GM23338 (cell line): ENCODE measurements around the gene POLE. TPM values are rescaled to one million over a fixed set of nuclear protein-coding genes. Genes with fewer than 3 reads are reported as not detected.

Source experiments
- ATAC-seq: fragments of 200-7000 bp; cut with Tn5 transposase; 3 replicates; pipeline ENCODE4 v1.9.1; 2020
- DNase-seq: peaks from one replicate; pipeline ENCODE4 v3.0.0-alpha.2; 2015; ENCODE audit warnings: low spot score
- H2AFZ ChIP-seq: fragments of 200-600 bp; sonication (generic); 2 replicates; pipeline ENCODE4 v1.8.0; 2016; ENCODE audit warnings: antibody characterized with exemption, mild to moderate bottlenecking, moderate library complexity
- H3F3A ChIP-seq: fragments of 200-600 bp; sonication (generic); replicated peaks from 2 replicates; pipeline ENCODE4 v1.8.0; 2017; ENCODE audit warnings: antibody characterized with exemption, mixed run types, low read depth
- H3K27ac ChIP-seq: fragments of 200-600 bp; sonication (generic); 2 replicates; pipeline ENCODE4 v1.6.1; 2016; ENCODE audit warnings: low read depth
- H3K27me3 ChIP-seq: fragments of 200-600 bp; sonication (generic); 2 replicates; pipeline ENCODE4 v1.8.0; 2016; ENCODE audit warnings: mild to moderate bottlenecking, mixed run types, moderate library complexity; ENCODE audit not compliant: insufficient read depth
- H3K36me3 ChIP-seq: fragments of 200-600 bp; sonication (generic); 2 replicates; pipeline ENCODE4 v1.8.0; 2016; ENCODE audit warnings: mild to moderate bottlenecking; ENCODE audit not compliant: insufficient read depth
- H3K4me1 ChIP-seq: fragments of 200-600 bp; sonication (generic); 2 replicates; pipeline ENCODE4 v1.8.0; 2016; ENCODE audit warnings: mild to moderate bottlenecking, moderate library complexity; ENCODE audit not compliant: insufficient read depth
- H3K4me2 ChIP-seq: fragments of 200-600 bp; sonication (generic); 2 replicates; pipeline ENCODE4 v1.7.1; 2017; ENCODE audit warnings: mixed run types
- H3K4me3 ChIP-seq: fragments of 200-600 bp; sonication (generic); 2 replicates; pipeline ENCODE4 v1.6.1; 2016; ENCODE audit warnings: mixed run types
- H3K79me2 ChIP-seq: fragments of 200-600 bp; sonication (generic); replicated peaks from 2 replicates; pipeline ENCODE4 v1.8.0; 2017; ENCODE audit warnings: mild to moderate bottlenecking; ENCODE audit not compliant: insufficient read depth
- H3K9me2 ChIP-seq: fragments of 200-600 bp; sonication (generic); 2 replicates; pipeline ENCODE4 v1.8.0; 2017; ENCODE audit not compliant: insufficient read depth
- H4K20me1 ChIP-seq: fragments of 200-600 bp; sonication (generic); replicated peaks from 2 replicates; pipeline ENCODE4 v1.8.0; 2017; ENCODE audit warnings: mild to moderate bottlenecking; ENCODE audit not compliant: insufficient read depth
- H3K27ac Mint-ChIP-seq: 2 replicates; pipeline ENCODE4 v1.8.0; 2020; ENCODE audit warnings: inconsistent platforms, mild to moderate bottlenecking, moderate library complexity, mixed read lengths
- H3K27me3 Mint-ChIP-seq: 3 replicates; pipeline ENCODE4 v1.8.0; 2022; ENCODE audit warnings: low read depth, mild to moderate bottlenecking, moderate library complexity, mixed read lengths, inconsistent platforms; ENCODE audit not compliant: insufficient read depth, poor library complexity
- H3K36me3 Mint-ChIP-seq: 3 replicates; pipeline ENCODE4 v1.8.0; 2021; ENCODE audit warnings: low read depth, mild to moderate bottlenecking, inconsistent platforms, moderate library complexity, mixed read lengths
- H3K4me1 Mint-ChIP-seq: 3 replicates; pipeline ENCODE4 v1.8.0; 2020; ENCODE audit warnings: mild to moderate bottlenecking, inconsistent platforms, mixed read lengths
- H3K4me3 Mint-ChIP-seq: 3 replicates; pipeline ENCODE4 v1.8.0; 2021; ENCODE audit warnings: moderate library complexity, mild to moderate bottlenecking, inconsistent platforms, mixed read lengths
- H3K9me3 Mint-ChIP-seq: 3 replicates; pipeline ENCODE4 v1.8.0; 2020; ENCODE audit warnings: moderate library complexity, mild to moderate bottlenecking, inconsistent platforms, mixed read lengths
- EZH2 ChIP-seq: fragments of 200-600 bp; sonication (generic); IDR thresholded peaks from one replicate; pipeline ENCODE4 v1.8.0; 2017; ENCODE audit warnings: antibody characterized with exemption, mild to moderate bottlenecking, low read depth; ENCODE audit not compliant: unreplicated experiment
- EZH2phosphoT487 ChIP-seq: fragments of 200-600 bp; sonication (generic); IDR thresholded peaks from one replicate; pipeline ENCODE4 v1.8.1; 2018; ENCODE audit warnings: antibody characterized with exemption; ENCODE audit not compliant: unreplicated experiment
- JUNB ChIP-seq: IDR thresholded peaks from one replicate; pipeline ENCODE4 v1.6.1; 2016; ENCODE audit warnings: antibody characterized with exemption; ENCODE audit not compliant: unreplicated experiment
- POLR2AphosphoS5 ChIP-seq: IDR thresholded peaks from 2 replicates; pipeline ENCODE4 v1.6.1; 2016; ENCODE audit warnings: antibody characterized with exemption, low read depth
- REST ChIP-seq: IDR thresholded peaks from one replicate; pipeline ENCODE4 v1.6.1; 2018; ENCODE audit warnings: antibody characterized with exemption; ENCODE audit not compliant: unreplicated experiment
- STAT1 ChIP-seq: IDR thresholded peaks from one replicate; pipeline ENCODE4 v1.6.1; 2016; ENCODE audit warnings: antibody characterized with exemption; ENCODE audit not compliant: unreplicated experiment
- ZNF331 ChIP-seq: fragments of 250-450 bp; sonication (Bioruptor Pico); IDR thresholded peaks from 2 replicates; pipeline ENCODE4 v1.5.0; 2020; ENCODE audit warnings: low read depth, mild to moderate bottlenecking, moderate library complexity
- ZNF462 ChIP-seq: fragments of 250-450 bp; sonication (Bioruptor Pico); IDR thresholded peaks from 2 replicates; pipeline ENCODE4 v1.5.0; 2020; ENCODE audit warnings: mild to moderate bottlenecking, moderate library complexity
- polyA plus RNA-seq: library from polyadenylated mRNA; unstranded; fragments of >200 nt; fragmentation: Nextera tagmentation; extraction: Ambion mirVana; gene quantifications from 2 replicates; pipeline ENCODE4 v1.2.1, GENCODE V29; 2016
- total RNA-seq: library from RNA; depleted of rRNA; stranded (reverse); fragments of >200 nt; shearing (Covaris generic); gene quantifications from 2 replicates; pipeline ENCODE4 v1.2.3, GENCODE V29; 2014

The POLE gene
- total and polyA plus RNA-seq, 2 experiments from 2014 or later = 33.6 to 125 TPM

- TF ChIP-seq ZNF462 (no peak), POLR2AphosphoS5 (no peak), STAT1 (no peak), REST (no peak), ZNF331 (no peak)
Measured at GRCh38 chr12:132577191-132577920, 109.8 kb downstream of the POLE start (continued).

DNA sequence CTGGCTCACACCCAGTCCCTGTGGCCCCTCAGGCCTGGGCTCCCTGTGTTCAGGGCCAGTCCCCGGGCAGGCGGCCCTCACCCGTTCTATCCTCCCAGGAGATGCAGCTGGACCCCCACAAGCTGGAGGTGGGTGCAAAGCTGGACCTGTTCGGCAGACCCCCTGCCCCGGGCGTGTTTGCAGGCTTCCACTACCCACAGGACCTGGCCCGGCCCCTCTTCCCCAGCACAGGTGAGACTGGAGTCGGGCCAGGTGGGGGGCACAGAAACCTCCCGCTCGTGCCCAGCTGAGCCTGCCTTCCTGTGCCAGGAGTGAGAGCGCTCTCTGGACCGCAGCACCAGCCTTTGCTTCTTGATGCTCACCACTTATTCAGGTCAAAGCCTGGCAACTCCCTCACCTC, 110.4 kb downstream of the POLE start:
- no peak overlapping the region for H3K27ac ChIP-seq
- Mint-ChIP-seq H3K9me3 (no peaks in the 10 kb centered on the region), H3K36me3 (peaks cover 40% of the 10 kb centered on the region)
- no peak for TF ChIP-seq REST
- TF ChIP-seq JUNB = no peak
- TF ChIP-seq EZH2 = no peak
- no peak for TF ChIP-seq EZH2phosphoT487
- no peak for TF ChIP-seq STAT1
- no peak for TF ChIP-seq POLR2AphosphoS5

More for the DNA sequence above, 110.4 kb downstream of the POLE start:
- H3K4me3 Mint-ChIP-seq = no peak overlapping the region
- Histone ChIP-seq H3K4me2 (no peak overlapping the region), H3K4me1 (no peaks in the 10 kb centered on the region), H2AFZ (no peak overlapping the region), H3K27me3 (0 out of 2 replicates have a peak, but pooled peaks cover 2% of the 10 kb centered on the region), H3F3A (peaks cover 20% of the 10 kb centered on the region), H3K79me2 (no peaks in the 10 kb centered on the region), H3K4me3 (no peak overlapping the region), H3K9me2 (no peaks in the 10 kb centered on the region), H3K36me3 (no peaks in the 10 kb centered on the region), H4K20me1 (peaks cover 27% of the 10 kb centered on the region)
- H3K27ac Mint-ChIP-seq = no peak overlapping the region
- H3K4me1 Mint-ChIP-seq = peaks cover 3% of the 10 kb centered on the region; the same call in 1 of the 3 replicates
- H3K27me3 Mint-ChIP-seq = peaks cover 27% of the 10 kb centered on the region
- ATAC-seq (no peak), DNase-seq (no peak)
